ENCODE measurements around the gene ARL15. TPM values are rescaled to one million over a fixed set of nuclear protein-coding genes. Genes with fewer than 3 reads are reported as not detected.

Gene ARL15
- total RNA-seq, 1 donor from 2014 or later = 28.9 TPM

- TF ChIP-seq CTCF (IDR thresholded peaks at IDR 0.05; ENCODE audit: unreplicated experiment) = no peak
- no peaks in the 10 kb centered on the region for H3K27me3 Mint-ChIP-seq
- H3K4me3 Mint-ChIP-seq (ENCODE audit: low read depth) = no peak overlapping the region
- H3K36me3 Mint-ChIP-seq (ENCODE audit: insufficient read depth) = no peaks in the 10 kb centered on the region
- H3K9me3 Mint-ChIP-seq (ENCODE audit: low read depth) = peaks cover 4% of the 10 kb centered on the region
- H3K4me1 Mint-ChIP-seq (ENCODE audit: low read depth) = peaks cover 6% of the 10 kb centered on the region
- DNase-seq (ENCODE audit: low spot score, unreplicated experiment) = no peak
- no peak overlapping the region for H3K27ac Mint-ChIP-seq
Measured at GRCh38 chr5:54222336-54222735, 88.0 kb downstream of the ARL15 start.

GRCh38 chr5:54221135-54221534 lies 89.2 kb downstream of the ARL15 start:
- peaks cover 6% of the 10 kb centered on the region for H3K4me1 Mint-ChIP-seq (ENCODE audit: low read depth)
- peaks cover 4% of the 10 kb centered on the region for H3K9me3 Mint-ChIP-seq (ENCODE audit: low read depth)
- no peaks in the 10 kb centered on the region for H3K27me3 Mint-ChIP-seq
- DNase-seq (ENCODE audit: low spot score, unreplicated experiment) = no peak
- H3K27ac Mint-ChIP-seq = no peak overlapping the region
- no peaks in the 10 kb centered on the region for H3K36me3 Mint-ChIP-seq (ENCODE audit: insufficient read depth)
- TF ChIP-seq CTCF (IDR thresholded peaks at IDR 0.05; ENCODE audit: unreplicated experiment) = no peak
- no peak overlapping the region for H3K4me3 Mint-ChIP-seq (ENCODE audit: low read depth)

GRCh38 chr5:54220230-54221040 lies 89.9 kb downstream of the ARL15 start:
- no peak overlapping the region for H3K27ac Mint-ChIP-seq
- H3K4me3 Mint-ChIP-seq (ENCODE audit: low read depth) = no peak overlapping the region
- TF ChIP-seq CTCF (IDR thresholded peaks at IDR 0.05; ENCODE audit: unreplicated experiment) = no peak
- no peak for DNase-seq (ENCODE audit: low spot score, unreplicated experiment)
- H3K27me3 Mint-ChIP-seq = no peaks in the 10 kb centered on the region
- H3K9me3 Mint-ChIP-seq (ENCODE audit: low read depth) = peaks cover 3% of the 10 kb centered on the region
- no peaks in the 10 kb centered on the region for H3K36me3 Mint-ChIP-seq (ENCODE audit: insufficient read depth)
- peaks cover 7% of the 10 kb centered on the region for H3K4me1 Mint-ChIP-seq (ENCODE audit: low read depth)

GRCh38 chr5:54217826-54218503 lies 92.4 kb downstream of the ARL15 start:
- peak; percentile 89 for TF ChIP-seq CTCF (IDR thresholded peaks at IDR 0.05; ENCODE audit: unreplicated experiment)
- H3K36me3 Mint-ChIP-seq (ENCODE audit: insufficient read depth) = no peaks in the 10 kb centered on the region
- no peaks in the 10 kb centered on the region for H3K27me3 Mint-ChIP-seq
- no peak overlapping the region for H3K27ac Mint-ChIP-seq
- H3K9me3 Mint-ChIP-seq (ENCODE audit: low read depth) = no peaks in the 10 kb centered on the region
- peaks cover 9% of the 10 kb centered on the region for H3K4me1 Mint-ChIP-seq (ENCODE audit: low read depth)
- no peak for DNase-seq (ENCODE audit: low spot score, unreplicated experiment)
- H3K4me3 Mint-ChIP-seq (ENCODE audit: low read depth) = no peak overlapping the region

- no peak overlapping the region for H3K27ac Mint-ChIP-seq
- H3K9me3 Mint-ChIP-seq (ENCODE audit: low read depth) = no peaks in the 10 kb centered on the region
- H3K4me1 Mint-ChIP-seq (ENCODE audit: low read depth) = peaks cover 5% of the 10 kb centered on the region
- TF ChIP-seq CTCF (IDR thresholded peaks at IDR 0.05; ENCODE audit: unreplicated experiment) = no peak
- DNase-seq (ENCODE audit: low spot score, unreplicated experiment) = no peak
- H3K4me3 Mint-ChIP-seq (ENCODE audit: low read depth) = no peak overlapping the region
- H3K27me3 Mint-ChIP-seq = no peaks in the 10 kb centered on the region
- no peaks in the 10 kb centered on the region for H3K36me3 Mint-ChIP-seq (ENCODE audit: insufficient read depth)
Measured at GRCh38 chr5:54215233-54215736, 95.1 kb downstream of the ARL15 start.
